HG02885 (cell line): Measurements from ENCODE around the gene PTPRC.

Experiments used
- ATAC-seq: cut with Tn5 transposase; IDR thresholded peaks from one replicate; pipeline ENCODE4 v1.9.1; 2021; ENCODE audit warnings: mild to moderate bottlenecking; ENCODE audit not compliant: unreplicated experiment, poor library complexity

Gene PTPRC

DNA sequence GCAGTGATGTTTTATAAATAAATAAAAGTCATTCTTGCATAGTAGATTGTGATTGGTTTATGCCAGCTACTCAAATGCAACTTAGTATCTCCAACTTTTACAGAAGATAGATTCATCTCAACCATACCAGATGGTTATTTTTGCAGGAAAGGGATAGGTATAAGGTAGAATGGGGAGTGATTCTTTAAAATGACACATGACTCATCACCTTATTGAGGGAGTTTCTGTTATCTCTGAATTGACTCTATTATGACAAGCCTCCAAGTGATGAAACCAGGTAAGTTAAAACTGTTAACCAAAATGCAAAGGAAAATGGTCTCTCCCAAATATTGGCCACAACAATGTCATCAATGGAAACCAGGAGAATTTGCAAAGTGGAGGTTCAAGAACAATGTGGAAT, 54.5 kb downstream of the PTPRC start:
- no peak for ATAC-seq

DNA sequence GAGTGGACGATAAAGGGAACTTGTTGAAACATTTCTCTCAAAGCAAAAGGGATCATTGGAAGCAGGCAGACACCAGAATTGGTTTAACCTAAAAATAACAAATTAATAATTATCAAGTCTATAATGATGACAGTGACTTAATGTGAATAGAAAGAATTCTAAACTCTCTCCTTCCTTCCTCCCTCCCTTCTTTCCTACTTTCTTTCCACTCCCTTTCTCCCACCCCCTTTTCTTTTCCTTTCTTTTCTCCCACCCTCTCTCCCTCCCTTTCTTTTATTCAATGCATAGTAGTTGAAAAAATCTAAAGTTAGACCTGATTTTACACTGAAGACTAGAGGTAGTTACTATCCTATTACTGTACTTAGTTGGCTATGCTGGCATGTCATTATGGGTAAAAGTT, 55.7 kb downstream of the PTPRC start:
- no peak for ATAC-seq

DNA sequence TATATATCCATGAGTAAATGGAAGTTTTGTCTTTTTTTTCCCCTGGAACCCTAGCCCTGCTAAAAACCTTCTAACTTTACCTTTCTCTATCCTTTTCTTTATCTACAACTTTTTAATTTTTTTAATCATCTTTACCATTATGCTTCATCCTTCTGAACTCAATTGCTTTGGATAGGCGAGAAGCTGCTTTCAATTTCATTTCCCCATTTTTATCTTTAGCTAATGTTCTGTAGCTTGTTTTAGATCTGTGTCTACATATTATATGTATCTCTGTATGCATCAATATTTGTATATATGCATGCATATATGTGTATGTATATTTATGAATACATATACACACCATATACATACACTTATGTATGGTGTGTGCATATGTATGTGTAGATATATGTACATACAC, 57.4 kb downstream of the PTPRC start:
- ATAC-seq = peak; percentile 71

- no peak for ATAC-seq
Observed at GRCh38 chr1:198699167-198700015, 60.6 kb downstream of the PTPRC start.

- no peak for ATAC-seq
Observed at GRCh38 chr1:198700016-198700392, 61.2 kb downstream of the PTPRC start.

DNA sequence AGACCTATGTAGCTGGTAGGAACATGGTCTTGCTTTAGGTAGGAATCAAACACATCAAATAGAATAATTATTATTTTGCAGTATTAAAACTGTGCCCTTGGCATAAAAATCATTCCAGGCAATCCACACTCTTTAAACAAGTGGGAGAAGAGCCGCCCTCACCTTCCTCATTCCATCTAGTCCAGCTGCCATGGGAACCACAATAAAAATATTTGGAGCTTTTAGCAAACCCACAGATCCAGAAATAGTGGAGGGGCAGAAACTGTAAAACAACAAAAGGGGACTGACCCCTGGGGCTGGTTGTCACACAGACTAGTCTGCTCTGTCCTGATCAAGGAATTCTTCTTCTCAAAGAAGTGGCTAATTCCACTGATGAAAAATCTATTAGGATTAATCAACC, 61.6 kb downstream of the PTPRC start:
- no peak for ATAC-seq

DNA sequence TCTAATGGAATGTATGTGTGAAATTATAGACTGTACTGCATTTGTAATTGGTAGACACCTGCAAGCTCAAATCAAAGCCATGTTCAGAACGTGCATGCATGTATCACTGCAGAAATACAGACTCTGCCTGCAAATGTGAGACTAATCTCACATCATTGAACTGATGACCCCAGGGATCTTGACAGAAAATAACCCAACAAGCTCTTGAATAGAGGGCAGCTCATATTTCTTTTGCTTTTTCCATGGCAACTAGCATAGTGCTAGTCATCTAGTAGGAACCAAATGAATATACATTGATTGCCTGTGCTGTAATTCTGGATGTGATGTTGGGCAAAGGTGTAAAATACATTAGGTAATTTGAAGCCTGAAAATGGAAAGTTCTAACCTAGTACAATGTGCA, 62.4 kb downstream of the PTPRC start:
- ATAC-seq = no peak

- no peak for ATAC-seq
Observed at GRCh38 chr1:198701766-198702539, 63.1 kb downstream of the PTPRC start.

DNA sequence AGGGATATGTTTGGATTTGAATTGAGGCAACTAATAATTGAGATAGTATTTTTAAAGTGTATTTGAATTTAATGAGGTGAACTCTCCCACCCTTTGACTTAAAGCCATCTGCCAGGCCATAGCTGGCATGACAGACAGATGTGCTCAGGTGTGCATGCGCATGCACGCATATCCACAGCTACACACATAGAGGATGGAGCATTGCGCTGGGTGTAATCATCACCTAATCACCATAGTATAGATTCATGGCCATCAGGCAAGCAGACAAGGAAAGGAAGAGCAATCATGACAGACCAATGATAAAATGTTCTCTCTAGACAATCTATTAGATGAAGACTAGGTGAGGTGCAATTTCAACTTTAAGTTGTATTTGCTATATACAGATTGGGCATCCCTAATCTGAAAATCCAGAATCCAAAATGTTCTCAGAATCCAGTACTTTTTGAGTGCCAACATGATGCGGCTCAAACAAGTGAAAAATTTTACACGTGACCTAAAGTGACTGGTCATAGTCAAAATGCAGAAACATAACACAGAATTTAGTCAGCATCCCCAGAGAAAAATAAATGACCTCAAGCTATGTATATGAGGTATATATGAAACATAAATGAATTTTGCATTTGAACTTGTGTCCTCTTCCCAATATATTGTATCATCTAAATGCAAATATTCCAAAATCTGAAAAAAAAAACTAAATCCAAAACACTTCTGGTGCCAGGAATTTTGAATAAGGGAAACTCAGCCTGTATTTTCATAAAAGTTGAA, 70.1 kb downstream of the PTPRC start:
- ATAC-seq = no peak

DNA sequence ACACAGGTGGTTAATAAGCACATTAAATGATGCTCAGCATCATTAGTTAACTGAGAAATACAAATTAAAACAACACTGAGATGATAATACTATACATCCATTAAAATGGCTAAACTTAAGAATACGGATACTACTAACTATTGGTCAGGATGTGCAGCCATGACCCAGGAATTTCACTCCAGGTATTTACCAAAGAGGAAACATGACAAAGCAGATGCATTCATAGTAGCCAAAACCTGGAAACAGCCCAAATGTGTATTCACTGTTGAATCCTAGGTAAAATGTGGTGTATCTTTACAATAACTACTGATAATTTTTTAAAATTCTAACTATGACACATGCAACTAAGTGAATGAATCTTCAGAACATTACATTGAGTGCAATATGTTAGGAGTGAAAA, 73.0 kb downstream of the PTPRC start:
- ATAC-seq = no peak

GRCh38 chr1:198713081-198713480, 74.2 kb downstream of the PTPRC start:
- ATAC-seq = no peak

DNA sequence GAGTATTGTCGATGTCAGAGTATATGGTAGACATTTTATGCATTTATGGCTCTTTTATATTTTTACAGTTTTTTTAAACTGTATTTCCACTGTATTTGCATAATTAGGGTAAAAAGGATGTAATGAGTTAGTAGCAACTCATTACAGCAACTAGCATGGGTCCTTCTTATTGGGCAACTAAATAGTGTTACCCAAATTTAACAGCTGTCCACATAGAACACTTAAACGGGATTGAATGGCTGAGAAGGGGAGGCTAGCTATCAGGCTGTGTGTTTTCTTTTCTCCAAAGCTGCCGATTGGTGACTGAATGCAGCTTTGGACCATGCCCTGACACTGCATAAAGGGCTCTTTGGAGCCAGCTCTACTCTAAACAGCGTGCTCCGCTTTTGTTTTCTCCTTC, 75.4 kb downstream of the PTPRC start:
- no peak for ATAC-seq

- ATAC-seq = no peak
Observed at GRCh38 chr1:198716051-198716450, 77.2 kb downstream of the PTPRC start.

- ATAC-seq = no peak
Observed at GRCh38 chr1:198717510-198717909, 78.7 kb downstream of the PTPRC start.

GRCh38 chr1:198723127-198723526, 84.3 kb downstream of the PTPRC start:
- ATAC-seq = no peak

GRCh38 chr1:198725090-198725489, 86.2 kb downstream of the PTPRC start:
- no peak for ATAC-seq

- no peak for ATAC-seq
Observed at GRCh38 chr1:198726455-198726854, 87.6 kb downstream of the PTPRC start.

- no peak for ATAC-seq
Observed at GRCh38 chr1:198729195-198729863, 90.5 kb downstream of the PTPRC start.

DNA sequence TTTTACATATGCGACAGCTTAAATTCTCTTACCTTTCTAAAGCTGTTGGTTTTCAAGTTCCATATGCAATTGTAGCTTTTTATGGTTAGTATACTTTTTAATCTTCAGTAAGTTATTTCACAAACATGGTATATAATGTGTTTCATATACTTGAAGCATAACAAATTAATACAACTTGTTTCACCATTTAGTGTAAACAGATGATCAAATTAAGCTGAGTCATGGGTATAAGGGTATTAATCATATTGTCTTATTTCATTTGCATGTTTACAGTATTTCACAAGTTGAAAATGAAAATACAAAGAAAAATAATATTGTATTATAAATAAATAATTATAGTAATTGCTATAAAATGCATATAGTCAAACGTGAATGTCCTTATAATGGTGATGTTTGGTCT, 92.1 kb downstream of the PTPRC start:
- ATAC-seq = no peak

GRCh38 chr1:198734323-198735008, 95.6 kb downstream of the PTPRC start:
- peak; percentile 91 for ATAC-seq
